CD4-positive, alpha-beta T cell treated with Interleukin-21 for 1 hour (primary cell): ENCODE data around the gene ZNF700.
A peak's percentile ranks its signal among the peaks of the same experiment; 100 is the strongest.
"Not testable (repeated sequence)": the region's sequence is repeated elsewhere in the genome, so short reads cannot be mapped to it uniquely, and the experiment has no call there.

ENCODE experiments used
- DNase-seq: peaks from one replicate; pipeline ENCODE4 v3.0.0-alpha.2; 2020

Gene ZNF700

GRCh38 chr19:11924886-11925650 lies at the start of gene ZNF700:
Gene ZNF700 (plus strand): TSS chr19:11925107. CDS start chr19:11925211, 104 bp downstream.
- DNase-seq, result peak; percentile 94

GRCh38 chr19:11879687-11880266 lies 45.1 kb upstream of the ZNF700 start:
- DNase-seq, result peak; percentile 36

GRCh38 chr19:11880598-11880997 lies 44.3 kb upstream of the ZNF700 start:
- no peak for DNase-seq

- DNase-seq, result peak; percentile 75
These were observed 43.6 kb upstream of the ZNF700 start for GRCh38 chr19:11881151-11881800.

- DNase-seq, result no peak
These were observed 42.3 kb upstream of the ZNF700 start for GRCh38 chr19:11882606-11883005.

GRCh38 chr19:11887234-11887610 lies 37.7 kb upstream of the ZNF700 start:
- DNase-seq, result no peak

GRCh38 chr19:11887611-11888531 lies 37.0 kb upstream of the ZNF700 start, which contains the start of gene ZNF69:
Gene ZNF69 (plus strand): TSS chr19:11887782. CDS start chr19:11887924, 142 bp downstream.
- peak; percentile 62 for DNase-seq

GRCh38 chr19:11889901-11890300 lies 35.0 kb upstream of the ZNF700 start:
- not testable (repeated sequence) for DNase-seq

- DNase-seq, result no peak
These were observed 34.3 kb upstream of the ZNF700 start for GRCh38 chr19:11890634-11891033.

- no peak for DNase-seq
These were observed 30.1 kb upstream of the ZNF700 start for GRCh38 chr19:11894851-11895250.

- DNase-seq, result no peak
These were observed 22.7 kb upstream of the ZNF700 start for GRCh38 chr19:11902228-11902627.

- no peak for DNase-seq
These were observed 19.0 kb upstream of the ZNF700 start for GRCh38 chr19:11905928-11906327.

GRCh38 chr19:11911937-11912336 lies 13.0 kb upstream of the ZNF700 start:
- not testable (repeated sequence) for DNase-seq

- not testable (repeated sequence) for DNase-seq
These were observed 10.4 kb upstream of the ZNF700 start for GRCh38 chr19:11914417-11915051.

- no peak for DNase-seq
These were observed 2.9 kb upstream of the ZNF700 start for GRCh38 chr19:11921852-11922495.

- DNase-seq, result peak; percentile 26
These were observed 812 bp downstream of the ZNF700 start for GRCh38 chr19:11925651-11926187.

GRCh38 chr19:11927227-11927626 lies 2.3 kb downstream of the ZNF700 start:
- DNase-seq, result no peak

- no peak for DNase-seq
These were observed 6.1 kb downstream of the ZNF700 start for GRCh38 chr19:11931051-11931450.

- no peak for DNase-seq
These were observed 6.6 kb downstream of the ZNF700 start for GRCh38 chr19:11931513-11931912.

GRCh38 chr19:11935829-11936228 lies 10.9 kb downstream of the ZNF700 start:
- DNase-seq, result not testable (repeated sequence)

- not testable (repeated sequence) for DNase-seq
These were observed 13.5 kb downstream of the ZNF700 start for GRCh38 chr19:11938383-11938782.
